NCI-H1092 (cell line): Measurements from ENCODE around the gene TRIO.
"Not testable (repeated sequence)": the region's sequence is repeated elsewhere in the genome, so short reads cannot be mapped to it uniquely, and the experiment has no call there.

ENCODE experiments used
- DNase-seq: peaks from one replicate; lab custom pipeline; 2025; lab: John Stamatoyannopoulos, UW

Gene TRIO

DNA sequence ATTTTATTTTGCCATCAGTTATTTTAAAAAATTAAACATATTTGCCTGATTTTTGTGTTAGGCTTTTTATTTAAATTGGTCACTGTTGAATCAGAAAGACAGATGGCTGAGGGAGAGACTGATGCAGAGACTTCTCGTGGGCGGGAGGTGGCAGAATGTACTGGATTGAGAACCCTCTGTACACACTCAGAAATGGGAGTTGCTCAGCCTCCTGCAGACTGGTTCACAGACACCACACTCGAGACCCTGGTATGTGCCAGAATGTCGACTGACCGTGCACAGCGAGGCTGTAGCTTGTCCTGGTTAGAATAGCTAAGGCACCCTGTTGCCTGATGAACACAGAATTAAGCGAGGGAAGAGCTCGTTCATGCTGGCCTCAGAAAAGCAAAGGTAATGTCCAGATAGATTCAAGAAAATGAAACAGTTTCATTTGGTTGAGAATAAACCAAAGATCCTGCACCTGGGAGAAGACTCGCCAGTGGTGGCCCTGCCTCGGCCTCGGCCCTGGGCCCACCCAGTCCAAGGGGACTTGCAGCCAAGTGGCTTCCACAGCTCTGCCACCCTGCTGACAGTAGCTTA lies 367.1 kb downstream of the TRIO start:
- DNase-seq: no peak

DNA sequence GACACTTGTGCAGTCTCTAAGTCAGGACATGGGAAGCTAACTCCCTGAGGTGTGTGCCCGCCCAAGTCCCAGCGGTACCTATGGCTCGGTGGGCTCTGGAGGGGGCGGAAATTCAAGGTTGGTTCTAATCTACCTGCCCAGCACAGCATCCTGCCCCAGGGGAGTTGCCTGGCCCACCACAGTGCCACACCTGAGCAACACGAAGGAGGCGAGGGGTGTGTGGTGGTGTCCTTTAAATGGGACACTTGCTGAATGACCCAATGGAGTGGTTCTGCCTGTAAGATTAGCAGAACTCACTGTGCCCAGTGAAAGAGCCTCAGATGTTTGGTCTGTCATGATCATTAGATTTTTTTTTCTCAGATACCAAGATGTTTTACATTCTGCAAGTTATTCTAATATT lies 367.7 kb downstream of the TRIO start:
- DNase-seq: no peak

DNA sequence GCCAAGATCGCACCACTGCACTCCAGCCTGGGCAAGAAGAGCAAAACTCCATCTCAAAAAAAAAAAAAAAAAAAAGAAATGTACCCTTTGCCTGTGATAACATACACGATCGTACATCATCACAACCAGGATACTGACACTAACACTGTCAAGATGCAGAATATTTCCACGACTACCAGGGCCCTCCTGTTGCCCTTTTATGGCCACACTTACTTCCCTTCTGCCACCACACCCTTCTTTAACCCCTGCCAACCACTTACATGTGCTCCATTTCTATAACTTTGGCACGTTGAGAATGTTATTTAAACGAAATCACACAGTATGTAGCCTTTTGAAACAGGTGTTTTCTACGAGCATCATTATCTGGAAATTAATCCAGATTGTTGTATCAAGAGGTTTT lies 369.4 kb downstream of the TRIO start:
- no peak for DNase-seq

DNA sequence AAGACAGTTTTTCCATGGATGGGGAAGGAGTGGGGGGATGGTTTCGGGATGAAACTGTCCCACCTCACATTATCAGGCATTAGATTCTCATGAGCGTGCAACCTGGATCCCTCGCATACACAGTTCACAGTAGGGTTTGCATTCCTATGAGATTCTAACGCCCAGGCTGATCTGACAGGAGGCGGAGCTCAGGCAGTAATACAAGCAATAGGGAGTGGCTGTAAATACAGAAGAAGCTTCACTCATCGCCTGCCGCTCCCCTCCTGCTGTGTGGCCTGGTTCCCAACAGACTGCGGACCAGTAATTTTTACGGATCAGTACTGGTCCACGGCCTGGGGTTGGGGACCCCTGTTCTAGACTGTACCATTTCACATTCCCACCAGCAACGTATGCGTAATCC lies 370.1 kb downstream of the TRIO start:
- no peak for DNase-seq

DNA sequence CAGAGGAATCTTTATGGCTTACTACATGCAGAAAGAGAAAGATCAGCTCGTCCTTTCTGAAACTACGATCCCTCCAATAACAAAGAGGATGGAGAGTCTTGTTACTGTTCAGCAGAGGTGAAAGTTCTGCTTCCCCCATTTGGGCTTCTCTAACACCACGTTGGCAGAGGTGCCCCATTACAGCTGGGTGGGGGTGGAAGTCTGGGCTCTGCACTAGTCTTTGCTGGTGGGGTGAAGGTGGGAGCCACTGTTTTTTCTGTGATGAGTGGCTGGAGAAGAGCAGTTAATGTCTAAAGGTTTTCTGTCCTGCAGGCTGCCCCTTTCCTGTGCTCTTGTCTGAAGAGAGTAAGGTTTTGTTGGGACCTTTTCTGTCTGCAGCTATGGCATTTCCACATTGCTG lies 373.8 kb downstream of the TRIO start:
- DNase-seq: no peak

DNA sequence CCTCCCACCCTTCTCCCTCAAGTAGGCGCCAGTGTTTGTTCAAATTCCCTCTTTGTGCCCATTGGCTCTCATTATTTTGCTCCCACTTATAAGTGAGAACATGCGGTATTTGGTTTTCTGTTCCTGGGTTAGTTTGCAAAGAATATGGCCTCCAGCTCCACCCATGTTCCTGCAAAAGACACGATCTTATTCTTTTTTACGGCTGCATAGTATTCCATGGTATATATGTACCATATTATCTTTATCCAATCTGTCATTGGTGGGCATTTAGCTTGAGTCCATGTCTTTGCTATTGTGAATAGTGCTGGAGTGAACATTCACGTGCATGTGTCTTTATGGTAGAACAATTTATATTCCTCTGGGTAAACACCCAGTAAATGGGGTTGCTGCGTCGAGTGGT lies 375.5 kb downstream of the TRIO start:
- no peak for DNase-seq

DNA sequence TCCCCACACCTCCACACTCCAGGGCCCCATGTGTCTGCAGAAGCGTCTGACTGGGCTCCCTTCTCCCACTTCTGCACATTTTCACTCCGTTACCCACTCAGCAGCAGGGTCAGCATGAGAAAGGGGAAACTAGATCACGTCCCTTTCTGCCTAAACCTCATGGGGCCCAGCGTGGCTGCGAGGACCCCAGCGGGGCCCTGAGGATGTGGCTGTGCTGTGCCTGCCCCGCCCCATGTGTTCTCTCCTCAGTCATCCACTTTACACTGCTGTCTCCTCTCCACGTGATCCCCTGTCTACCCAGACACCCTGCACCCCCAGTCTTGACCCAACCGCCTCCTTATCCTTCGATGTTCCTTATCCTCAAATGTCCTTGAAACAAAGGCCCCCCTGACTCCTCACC lies 378.6 kb downstream of the TRIO start:
- no peak for DNase-seq

DNA sequence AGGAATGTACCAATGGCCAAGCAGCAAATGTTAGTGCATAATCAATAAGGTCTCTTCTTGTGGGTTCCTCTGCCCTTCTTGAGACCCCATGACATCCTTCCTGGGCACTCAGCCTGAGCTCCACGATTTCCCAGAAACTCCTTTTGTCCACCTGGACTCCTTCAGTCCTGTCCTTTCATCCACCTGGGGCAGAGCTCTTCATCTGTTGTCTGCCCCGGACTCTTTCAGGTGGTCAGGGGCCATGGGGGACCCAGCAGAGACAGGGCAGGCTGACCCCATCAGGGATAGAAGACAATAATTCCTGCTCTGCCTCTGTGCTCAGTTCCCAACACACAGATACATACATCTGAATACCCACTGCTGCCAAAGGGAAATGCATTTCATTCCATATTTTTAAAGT lies 379.6 kb downstream of the TRIO start:
- DNase-seq: no peak

DNA sequence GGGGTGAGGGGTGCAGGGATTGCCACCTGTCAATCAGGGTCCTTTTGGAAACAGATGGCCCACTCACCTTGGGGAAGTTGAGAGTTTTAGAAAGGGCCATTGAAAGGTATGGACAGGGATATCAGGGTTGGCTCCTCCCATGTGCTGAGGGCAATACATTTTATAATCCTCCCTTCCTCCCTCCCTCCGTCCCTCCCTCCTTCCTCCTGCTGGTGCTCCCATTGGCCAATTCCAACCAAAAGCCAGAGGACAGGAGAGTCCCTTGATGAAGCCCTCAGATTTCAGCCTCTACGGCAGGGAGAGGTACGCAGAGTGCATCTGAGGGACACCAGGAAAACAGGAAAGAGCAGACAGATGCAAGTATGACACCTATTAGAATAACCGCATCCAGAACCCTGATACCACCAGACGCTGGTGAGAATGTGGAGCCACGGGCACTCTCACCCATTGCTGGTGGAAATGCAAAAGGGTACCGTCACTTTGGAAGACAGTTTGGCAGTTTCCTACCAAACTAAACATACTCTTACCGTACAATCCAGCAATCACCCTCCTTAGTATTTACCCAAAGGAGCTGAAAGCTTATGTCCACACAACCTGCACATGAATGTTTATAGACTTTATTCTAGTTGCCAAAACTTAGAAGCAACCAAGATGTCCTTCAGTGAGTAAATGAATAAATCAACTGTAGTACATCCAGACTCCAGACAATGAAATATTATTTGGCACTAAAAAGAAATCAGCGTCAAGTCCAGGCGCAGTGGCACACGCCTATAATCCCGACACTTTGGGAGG lies 380.3 kb downstream of the TRIO start:
- no peak for DNase-seq

DNA sequence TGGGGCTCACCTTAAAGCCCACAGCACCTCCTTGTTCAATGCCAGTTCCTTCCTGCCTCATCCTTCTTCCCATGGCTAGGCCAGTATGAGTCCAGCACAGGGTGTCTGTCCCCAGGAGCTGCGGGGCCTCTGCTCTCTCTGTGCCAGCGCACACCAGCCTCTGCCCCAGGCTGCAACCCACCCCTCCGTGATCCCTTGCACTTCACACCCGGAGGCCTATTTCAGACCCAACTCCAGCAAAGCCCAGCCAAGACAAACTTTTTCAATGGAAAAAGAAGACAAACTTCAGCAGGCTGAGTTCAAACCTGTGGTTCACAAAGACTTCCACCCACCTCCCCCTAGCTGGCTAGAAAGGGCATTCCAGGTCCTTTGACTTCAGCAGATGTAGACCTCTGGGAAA lies 382.3 kb downstream of the TRIO start:
- DNase-seq: no peak

DNA sequence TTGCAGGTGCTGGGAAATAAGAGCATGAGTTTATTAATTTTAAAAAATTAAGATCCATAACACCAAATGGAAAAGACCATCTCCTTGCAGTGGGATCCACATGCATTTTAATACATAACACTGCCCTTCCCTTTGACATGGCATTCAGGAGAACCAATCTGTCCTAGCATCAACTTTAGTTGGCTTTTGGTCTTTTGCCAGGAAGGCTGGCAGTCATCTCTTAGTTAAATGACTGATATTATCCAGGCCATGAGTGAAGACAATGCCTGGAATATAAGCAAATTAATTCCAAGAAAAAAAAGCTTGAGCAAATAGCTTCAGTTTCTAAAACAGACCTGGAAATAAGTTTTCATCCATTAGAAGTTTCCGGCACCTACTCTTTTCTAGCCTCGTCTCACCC lies 383.4 kb downstream of the TRIO start:
- no peak for DNase-seq

DNA sequence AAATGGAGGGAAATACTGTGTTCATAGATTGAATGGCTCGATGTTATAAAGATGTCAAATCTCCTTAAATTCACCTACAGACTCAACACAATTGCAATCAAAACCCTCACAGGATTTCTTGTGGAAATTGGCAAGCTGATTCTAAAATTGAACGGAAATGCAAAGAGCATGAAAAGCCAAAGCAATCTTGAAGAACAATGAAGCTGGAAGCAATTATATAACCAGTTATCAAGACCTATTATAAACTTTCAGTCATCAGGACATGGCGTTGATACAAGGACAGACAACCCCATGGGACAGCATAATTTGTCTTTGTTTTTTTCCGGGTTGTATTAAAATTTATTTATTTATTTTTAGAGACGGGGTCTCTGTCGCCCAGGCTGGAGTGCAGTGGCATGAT lies 385.0 kb downstream of the TRIO start:
- no peak for DNase-seq

DNA sequence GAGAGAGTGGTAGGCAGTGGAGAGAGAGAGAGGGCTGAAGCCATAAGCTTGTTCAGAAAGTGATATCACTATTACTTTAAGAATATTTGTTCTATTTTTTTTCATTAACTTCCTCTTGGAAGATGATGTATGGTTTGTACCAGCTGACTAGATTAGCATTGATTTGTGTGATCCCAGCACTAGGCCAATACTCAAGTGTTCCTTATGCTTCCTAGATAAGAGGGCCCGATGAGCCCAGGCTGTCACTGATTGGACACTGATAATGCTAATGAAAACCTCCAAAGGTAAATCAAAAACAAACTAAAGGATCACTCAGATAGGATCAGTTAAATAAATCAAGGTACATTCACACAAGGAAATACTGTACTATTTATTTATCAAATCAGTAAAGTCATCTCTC lies 385.8 kb downstream of the TRIO start:
- no peak for DNase-seq

DNA sequence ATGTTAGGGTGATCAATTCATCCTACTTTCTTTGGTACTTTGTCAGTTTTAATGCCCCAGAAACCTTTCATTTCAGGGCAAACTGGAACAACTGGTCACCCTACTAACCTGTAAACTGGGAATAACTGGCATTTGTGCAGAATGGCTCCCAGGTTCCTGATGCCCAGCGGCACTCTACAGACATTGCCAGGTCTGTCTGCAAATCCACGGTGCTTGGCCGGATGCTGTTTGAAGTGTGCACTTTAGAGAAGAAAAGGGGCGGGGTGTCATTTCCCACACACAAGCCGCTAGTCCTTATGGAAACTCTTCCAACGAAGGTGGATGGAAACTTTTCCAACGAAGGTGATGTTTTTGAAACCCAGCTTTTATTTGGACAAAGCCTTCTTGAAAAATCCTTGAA lies 388.5 kb downstream of the TRIO start:
- no peak for DNase-seq

DNA sequence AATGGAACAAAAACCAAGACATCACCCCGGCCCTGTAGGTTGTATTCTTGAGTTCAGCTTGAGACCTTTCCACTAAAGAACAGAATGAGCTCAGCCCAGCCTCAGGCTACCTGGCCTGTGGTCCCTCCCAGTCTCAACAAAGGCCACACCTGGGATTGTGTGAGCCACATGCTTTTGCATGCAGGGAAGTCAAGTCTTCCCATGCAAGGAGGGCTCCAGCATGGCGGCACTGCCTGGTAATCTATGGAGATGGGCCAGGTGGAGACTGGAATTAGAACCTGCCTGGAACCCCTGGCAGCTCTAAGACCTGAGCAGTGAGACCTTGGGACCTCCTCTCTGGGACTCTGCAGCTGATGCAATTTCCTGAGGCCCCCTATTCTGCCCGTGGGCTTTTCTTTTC lies 389.0 kb downstream of the TRIO start:
- no peak for DNase-seq

DNA sequence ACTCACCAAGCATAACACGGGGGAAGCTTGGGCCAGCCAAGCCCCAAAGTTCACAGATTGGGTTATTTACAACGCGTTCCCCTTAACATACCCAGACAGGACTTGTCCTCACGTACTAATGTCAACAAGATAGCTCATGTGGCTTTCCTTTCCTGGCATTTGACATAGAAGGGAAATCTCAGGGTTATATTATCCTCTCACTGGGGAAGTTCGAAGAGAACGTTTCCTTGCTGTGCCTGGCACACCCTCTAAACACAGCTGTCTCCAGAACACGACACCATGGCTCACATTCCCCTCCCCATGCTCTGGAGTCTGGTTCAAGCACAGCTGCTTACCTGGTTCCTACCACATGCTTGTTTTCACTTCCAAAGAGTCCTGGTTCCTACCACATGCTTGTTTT lies 391.6 kb downstream of the TRIO start:
- DNase-seq: no peak

DNA sequence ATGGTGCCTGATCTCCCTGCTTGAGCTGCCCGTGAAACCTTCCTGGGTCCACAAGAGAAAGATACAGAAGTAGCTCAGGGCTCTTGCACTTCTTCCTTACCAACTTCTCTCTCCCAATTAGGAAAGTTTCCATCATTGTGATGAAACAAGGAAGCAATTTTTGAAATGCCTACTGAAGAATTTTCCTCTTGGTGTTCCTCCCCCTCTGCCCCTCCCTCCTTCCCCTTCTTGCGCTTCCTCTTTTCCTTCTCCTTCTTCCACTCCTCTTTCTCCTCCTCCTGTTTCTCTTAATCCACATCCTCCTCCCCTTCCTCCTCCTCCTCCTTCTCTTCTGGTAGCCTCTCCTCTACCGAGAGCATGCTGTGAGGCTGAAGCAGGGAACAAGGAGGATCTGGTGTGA lies 402.2 kb downstream of the TRIO start:
- no peak for DNase-seq

DNA sequence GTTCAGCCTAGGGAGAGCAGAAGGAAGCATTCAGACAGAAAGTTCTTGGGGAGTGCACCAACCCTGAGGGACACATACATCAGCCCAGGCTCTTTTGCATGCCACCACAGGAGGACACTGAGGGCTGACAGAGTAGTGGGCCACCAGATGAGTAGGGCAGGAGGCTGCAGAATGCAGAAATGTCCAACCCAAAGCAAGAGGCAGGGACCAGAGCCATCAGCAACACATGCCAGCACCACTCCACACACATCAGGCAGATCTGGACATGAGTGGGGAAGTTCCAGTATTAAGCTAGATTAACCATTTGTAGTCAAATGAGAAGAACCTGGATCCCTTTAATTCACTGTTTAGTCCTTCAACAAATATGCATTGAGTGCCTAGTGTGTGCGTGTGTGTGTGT lies 402.7 kb downstream of the TRIO start:
- no peak for DNase-seq

DNA sequence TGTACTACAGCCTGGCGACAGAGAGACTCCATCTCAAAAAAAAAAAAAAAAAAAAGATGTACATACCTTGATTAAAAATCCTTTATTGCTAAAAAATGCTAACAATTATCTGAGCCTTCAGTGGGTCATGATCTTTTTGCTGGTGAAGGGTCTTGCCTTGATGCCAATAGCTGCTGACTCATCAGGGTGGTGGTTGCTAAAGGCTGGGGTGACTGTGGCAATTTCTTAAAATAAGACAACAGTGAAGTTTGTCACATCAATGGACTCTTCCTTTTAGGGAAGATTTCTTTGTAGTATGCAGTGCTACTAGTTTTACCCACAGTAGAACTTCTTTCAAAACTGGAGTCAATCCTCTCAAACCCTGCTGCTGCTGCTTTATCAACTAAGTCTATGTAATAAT lies 404.5 kb downstream of the TRIO start:
- no peak for DNase-seq

DNA sequence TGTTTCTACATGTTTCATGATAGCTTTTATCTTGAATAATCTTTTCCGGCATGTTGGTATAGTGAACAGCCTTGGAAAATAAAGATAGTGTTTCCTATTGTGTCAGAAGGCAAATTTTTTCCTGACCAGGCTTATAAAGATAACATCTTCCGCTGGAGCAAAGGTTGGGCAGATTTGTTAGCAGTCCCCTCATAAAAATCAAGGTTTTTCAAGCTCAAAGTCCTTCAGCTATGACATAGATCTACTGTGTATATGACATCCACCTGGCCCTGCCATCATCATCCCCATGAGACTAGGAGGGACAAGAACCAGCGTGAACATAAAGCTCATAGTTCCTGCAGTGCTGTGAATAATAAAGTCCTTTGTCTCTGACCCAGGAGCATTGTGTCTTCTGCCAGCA lies 408.1 kb downstream of the TRIO start:
- no peak for DNase-seq

DNA sequence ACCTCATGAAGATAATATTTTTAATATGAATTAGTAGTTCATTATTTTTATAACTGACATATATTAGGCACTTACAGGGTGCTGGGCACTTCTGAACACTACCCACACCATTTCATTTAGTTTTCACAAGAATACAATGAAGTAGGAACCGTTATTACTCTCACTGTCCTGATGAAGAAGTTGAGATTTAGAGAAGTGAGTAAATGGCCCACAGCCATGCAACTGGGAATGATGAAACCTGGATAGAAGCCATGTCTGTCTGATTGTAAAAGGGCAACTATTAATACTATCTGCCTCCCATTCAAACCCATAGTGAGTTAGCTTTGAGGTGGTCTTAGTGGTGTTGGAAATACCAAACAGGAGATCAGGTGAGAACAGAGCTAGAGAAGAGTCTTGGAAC lies 408.9 kb downstream of the TRIO start:
- DNase-seq: no peak

DNA sequence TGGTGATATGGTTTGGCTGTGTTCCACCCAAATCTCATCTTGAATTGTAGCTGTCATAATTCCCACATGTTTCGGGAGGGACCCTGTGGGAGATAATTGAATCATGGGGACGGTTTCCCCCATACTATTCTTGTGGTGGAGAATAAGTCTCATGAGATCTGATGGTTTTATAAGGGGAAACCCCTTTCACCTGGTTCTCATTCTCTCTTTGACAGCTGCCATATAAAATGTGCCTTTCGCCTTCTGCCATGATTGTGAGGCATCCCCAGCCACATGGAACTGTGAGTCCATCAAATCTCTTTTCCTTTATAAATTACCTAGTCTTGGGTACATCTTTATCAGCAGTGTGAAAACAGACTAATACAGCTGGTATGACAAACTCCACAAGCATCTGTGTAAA lies 411.1 kb downstream of the TRIO start:
- not testable (repeated sequence) for DNase-seq

DNA sequence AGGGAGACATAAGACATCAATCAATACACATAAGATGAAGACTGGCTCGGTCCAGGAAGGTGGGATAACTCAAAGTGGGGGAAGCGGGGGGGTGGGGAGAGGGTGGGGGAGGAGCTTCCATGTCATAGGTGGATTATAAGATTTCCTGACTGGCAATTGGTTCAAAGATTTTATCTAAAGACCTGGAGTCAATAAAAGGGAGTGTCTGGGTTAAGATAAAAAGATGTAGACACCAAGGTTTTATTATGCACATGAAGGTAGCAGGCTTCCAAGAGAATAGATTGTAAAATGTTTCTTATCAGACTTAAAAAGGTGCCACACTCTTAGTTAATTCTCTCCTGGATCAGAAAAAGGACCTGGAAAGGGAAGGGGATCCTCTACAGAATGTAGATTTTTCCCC lies 412.9 kb downstream of the TRIO start:
- DNase-seq: no peak

DNA sequence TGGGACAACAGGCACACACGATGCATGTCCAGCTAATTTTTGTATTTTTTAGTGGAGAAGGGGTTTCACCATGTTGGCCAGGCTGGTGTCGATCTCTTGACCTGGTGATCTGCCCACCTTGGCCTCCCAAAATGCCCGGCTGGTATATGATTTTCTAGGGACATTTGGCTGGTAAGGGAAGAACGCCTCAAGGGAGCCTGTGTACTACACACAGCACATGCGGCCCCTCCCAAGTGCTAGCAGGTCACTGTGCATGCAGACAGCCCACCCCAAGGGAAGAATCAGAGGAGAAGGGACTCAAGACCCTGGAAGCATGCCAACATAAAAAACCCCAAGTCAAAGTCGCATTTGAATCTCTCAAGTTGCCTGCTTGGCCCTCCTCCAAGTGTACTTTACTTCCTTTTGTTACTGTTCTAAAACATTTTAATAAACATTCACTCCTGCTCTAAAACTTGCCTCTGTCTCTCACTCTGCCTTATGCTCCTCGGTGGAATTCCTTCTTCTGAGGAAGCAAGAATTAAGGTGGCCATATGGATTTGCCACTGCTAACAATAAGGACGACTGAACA lies 414.1 kb downstream of the TRIO start:
- DNase-seq: no peak
